ENCODE results near the gene MDC1. TPM values are rescaled to one million over a fixed set of nuclear protein-coding genes. Genes with fewer than 3 reads are reported as not detected.

Gene MDC1
- total and polyA plus RNA-seq, 2 of the 13 experiments (the other 11 are each of a cell fraction or from before 2014, with no cell fraction given), result 8.4 to 14.0 TPM

GRCh38 chr6:30743099-30744053 lies 26.3 kb upstream of the MDC1 start (continued):
- TF ChIP-seq IRF2 (CRISPR knock-in tag; IDR thresholded peaks at IDR 0.05), result no peak
- no peak for TF ChIP-seq CENPBD1 (CRISPR knock-in tag; IDR thresholded peaks at IDR 0.05; ENCODE audit: borderline replicate concordance, low read depth)
- TF ChIP-seq ARNTL (CRISPR knock-in tag; IDR thresholded peaks at IDR 0.05), result no peak; the same call in 1 of the 2 replicates
- no peak for TF ChIP-seq ZNF75D (CRISPR knock-in tag; IDR thresholded peaks at IDR 0.05; ENCODE audit: borderline replicate concordance)
- TF ChIP-seq ZNF576 (CRISPR knock-in tag; IDR thresholded peaks at IDR 0.05), result no peak; the same call in 1 of the 2 replicates
- no peak; the same call in 1 of the 2 replicates for TF ChIP-seq ZNF503 (CRISPR knock-in tag; IDR thresholded peaks at IDR 0.05)
- no peak for TF ChIP-seq KDM1A (CRISPR knock-in tag; IDR thresholded peaks at IDR 0.05)
- TF ChIP-seq ZNF567 (CRISPR knock-in tag; IDR thresholded peaks at IDR 0.05; ENCODE audit: borderline replicate concordance), result no peak; the same call in 1 of the 2 replicates
- TF ChIP-seq ZNF101 (CRISPR knock-in tag; IDR thresholded peaks at IDR 0.05; ENCODE audit: borderline replicate concordance, low read depth), result 0 out of 2 replicates have a peak, but pooled peaks have one; percentile 38
- no peak for TF ChIP-seq TARDBP (CRISPR knock-in tag; IDR thresholded peaks at IDR 0.05)
- no peak for TF ChIP-seq NPAS2 (CRISPR knock-in tag; IDR thresholded peaks at IDR 0.05; ENCODE audit: borderline replicate concordance)
- 0 out of 2 replicates have a peak, but pooled peaks have one; percentile 30 for TF ChIP-seq ZNF556 (CRISPR knock-in tag; IDR thresholded peaks at IDR 0.05; ENCODE audit: borderline replicate concordance)
- TF ChIP-seq IRF1 (CRISPR knock-in tag; IDR thresholded peaks at IDR 0.05; ENCODE audit: low read depth), result no peak; the same call in 1 of the 2 replicates
- 0 out of 2 replicates have a peak, but pooled peaks have one; percentile 9 for TF ChIP-seq ZBTB26 (CRISPR knock-in tag; IDR thresholded peaks at IDR 0.05; ENCODE audit: borderline replicate concordance)
- peak; percentile 7; the same call in 1 of the 2 replicates for TF ChIP-seq ZNF317 (CRISPR knock-in tag; IDR thresholded peaks at IDR 0.05)
- no peak for TF ChIP-seq ELK4 (CRISPR knock-in tag; IDR thresholded peaks at IDR 0.05; ENCODE audit: borderline replicate concordance)
- TF ChIP-seq ZSCAN29 (CRISPR knock-in tag; conservative IDR thresholded peaks at IDR 0.05), result 0 out of 2 replicates have a peak, but pooled peaks have one; percentile 38
- no peak for TF ChIP-seq SKI (IDR thresholded peaks at IDR 0.05; ENCODE audit: partially characterized antibody)
- peak; percentile 20 for TF ChIP-seq ZMAT3 (CRISPR knock-in tag; conservative IDR thresholded peaks at IDR 0.05)
- TF ChIP-seq NR0B2 (CRISPR knock-in tag; IDR thresholded peaks at IDR 0.05), result no peak

All from HepG2 (cell line).